Stimulated activated memory B cell treated with anti-CD40 and anti-IgM and Interleukin-4, amounts not matched to agents 10 μg/mL and 1 μg/mL and 100 μg/mL, for 72 hours (primary cell): ENCODE data around the gene FOXP4.

Experiments
- ATAC-seq: fragments of 150-1000 bp; cut with Tn5 transposase; 2 replicates; pipeline ENCODE4 v1.10.0; 2021
- H3K27ac Mint-ChIP-seq: one replicate; pipeline ENCODE4 v1.8.0; 2022; ENCODE audit warnings: mild to moderate bottlenecking, mixed read lengths
- H3K27me3 Mint-ChIP-seq: one replicate; pipeline ENCODE4 v1.8.0; 2022; ENCODE audit warnings: mixed read lengths
- H3K36me3 Mint-ChIP-seq: one replicate; pipeline ENCODE4 v1.8.0; 2022; ENCODE audit warnings: mixed read lengths
- H3K4me1 Mint-ChIP-seq: one replicate; pipeline ENCODE4 v1.8.0; 2022; ENCODE audit warnings: mixed read lengths
- H3K4me3 Mint-ChIP-seq: one replicate; pipeline ENCODE4 v1.8.0; 2022; ENCODE audit warnings: mild to moderate bottlenecking, moderate library complexity, mixed read lengths
- H3K9me3 Mint-ChIP-seq: one replicate; pipeline ENCODE4 v1.8.0; 2022; ENCODE audit warnings: mixed read lengths

Gene FOXP4

DNA sequence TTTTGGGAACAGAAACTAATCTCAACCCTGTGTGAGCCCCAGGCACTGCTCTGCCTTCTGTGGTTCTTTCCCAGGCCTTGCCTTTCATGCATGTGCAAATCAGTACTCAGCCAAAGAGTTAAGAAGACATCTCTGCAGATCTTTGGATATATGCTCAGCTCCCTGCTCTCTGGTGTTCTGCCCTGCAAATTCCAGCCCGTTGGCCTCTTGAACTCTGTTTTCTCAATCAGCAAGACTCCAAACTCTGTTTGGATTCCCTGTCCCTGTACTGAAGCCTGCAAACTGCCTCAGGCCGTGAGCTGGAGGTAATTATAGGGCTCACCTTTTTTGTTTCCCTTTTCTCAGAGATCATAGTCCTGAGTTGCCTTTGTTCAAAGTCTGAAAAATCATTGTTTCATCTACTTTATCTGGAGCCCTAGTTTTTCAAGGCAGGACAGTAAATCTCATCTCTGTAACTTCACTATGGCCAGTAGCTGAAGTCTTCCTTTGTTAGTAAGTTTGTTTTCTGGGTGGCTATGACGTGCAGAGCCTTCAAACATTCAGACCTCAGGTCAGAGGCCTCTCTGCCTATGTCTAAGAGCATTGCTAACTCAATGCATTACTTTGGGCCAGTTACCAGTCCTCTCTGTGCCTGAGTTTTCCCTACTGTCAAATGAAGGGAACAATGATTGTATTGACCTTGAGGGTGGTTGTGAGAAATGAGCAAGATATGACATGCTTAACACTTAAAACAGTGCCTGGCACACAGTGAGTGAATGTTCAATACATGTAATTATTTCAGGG is 76.2 kb downstream of the FOXP4 start:
- H3K9me3 Mint-ChIP-seq, result peaks cover 6% of the 10 kb centered on the region
- H3K27ac Mint-ChIP-seq, result no peak overlapping the region
- H3K4me1 Mint-ChIP-seq, result peaks cover 10% of the 10 kb centered on the region
- no peak for ATAC-seq
- peaks cover 45% of the 10 kb centered on the region for H3K27me3 Mint-ChIP-seq
- no peak overlapping the region for H3K4me3 Mint-ChIP-seq
- no peaks in the 10 kb centered on the region for H3K36me3 Mint-ChIP-seq

DNA sequence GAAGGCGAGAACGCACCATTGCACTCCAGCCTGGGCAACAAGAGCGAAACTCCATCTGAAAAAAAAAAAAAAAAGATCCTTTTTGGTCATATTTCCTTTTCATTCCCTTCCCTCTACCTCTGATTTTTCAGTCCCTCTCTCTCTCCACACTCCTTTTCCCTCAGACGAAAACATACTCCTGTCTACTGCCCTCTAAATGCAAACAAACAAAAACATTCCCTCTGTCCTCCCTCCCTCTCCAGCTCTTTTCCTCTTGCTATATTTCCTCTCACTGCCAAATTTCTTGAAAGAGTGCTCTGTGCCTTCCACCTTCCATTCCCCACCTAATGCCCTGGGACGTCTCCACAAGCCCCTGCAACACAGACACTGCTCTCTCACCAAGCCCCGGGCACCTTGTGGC is 77.1 kb downstream of the FOXP4 start:
- Mint-ChIP-seq H3K36me3 (no peaks in the 10 kb centered on the region), H3K4me1 (peaks cover 10% of the 10 kb centered on the region), H3K27me3 (peaks cover 51% of the 10 kb centered on the region), H3K9me3 (peaks cover 6% of the 10 kb centered on the region), H3K27ac (no peak overlapping the region), H3K4me3 (no peak overlapping the region)
- no peak for ATAC-seq

DNA sequence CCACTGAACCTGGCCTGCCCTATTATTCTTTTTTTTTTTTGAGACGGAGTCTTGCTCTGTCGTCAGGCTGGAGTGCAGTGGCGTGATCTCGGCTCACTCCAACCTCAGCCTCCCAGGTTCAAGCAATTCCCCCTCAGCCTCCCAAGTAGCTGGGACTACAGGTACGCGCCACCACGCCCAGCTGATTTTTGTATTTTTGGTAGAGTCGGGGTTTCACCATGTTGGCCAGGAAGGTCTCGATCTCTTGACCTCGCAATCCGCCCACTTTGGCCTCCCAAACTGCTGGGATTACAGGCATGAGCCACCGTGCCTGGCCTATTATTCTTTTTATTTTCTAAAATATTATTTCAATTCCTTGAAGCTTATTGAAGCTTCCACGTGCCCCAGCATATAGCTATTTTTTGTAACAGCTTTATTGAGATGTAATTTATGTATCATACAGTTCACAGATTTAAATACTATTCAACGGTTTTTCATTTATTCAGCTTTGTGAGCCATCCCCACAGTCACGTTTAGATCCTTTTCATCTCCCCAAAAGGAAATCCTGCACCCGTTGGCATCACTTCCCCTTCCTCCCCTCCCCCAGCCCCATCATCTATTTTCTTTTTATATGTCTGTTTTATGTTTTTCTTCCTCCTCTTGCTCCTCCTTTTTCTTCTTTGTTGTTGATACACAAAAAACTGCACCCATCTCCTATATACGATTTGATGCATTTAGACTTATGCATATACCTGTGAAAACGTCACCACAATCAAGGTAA is 78.6 kb downstream of the FOXP4 start:
- peaks cover 10% of the 10 kb centered on the region for H3K4me1 Mint-ChIP-seq
- H3K27me3 Mint-ChIP-seq, result peaks cover 65% of the 10 kb centered on the region
- no peak overlapping the region for H3K27ac Mint-ChIP-seq
- H3K9me3 Mint-ChIP-seq, result peaks cover 6% of the 10 kb centered on the region
- H3K36me3 Mint-ChIP-seq, result no peaks in the 10 kb centered on the region
- no peak for ATAC-seq
- no peak overlapping the region for H3K4me3 Mint-ChIP-seq

DNA sequence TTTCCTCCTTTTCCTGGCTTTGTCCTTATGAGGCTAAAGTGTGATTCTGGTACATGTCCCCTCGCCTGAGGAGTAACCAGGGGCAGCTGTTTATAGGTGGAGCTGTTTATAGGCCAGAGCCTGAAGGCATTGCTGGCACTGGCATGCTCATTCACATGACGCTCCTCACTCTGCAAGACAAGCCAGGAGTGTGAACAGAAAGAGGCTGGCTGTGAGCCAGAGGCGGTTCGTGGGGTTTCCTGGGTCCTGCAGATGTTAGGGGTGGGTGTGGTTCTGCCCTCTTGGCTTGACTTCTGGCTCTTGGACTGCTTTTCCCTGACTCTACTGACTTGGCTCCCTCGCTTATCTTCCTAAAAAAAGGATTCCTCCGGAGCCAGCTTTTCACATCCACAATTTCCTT is 79.3 kb downstream of the FOXP4 start:
- H3K36me3 Mint-ChIP-seq, result no peaks in the 10 kb centered on the region
- H3K4me3 Mint-ChIP-seq, result no peak overlapping the region
- no peak overlapping the region for H3K27ac Mint-ChIP-seq
- H3K9me3 Mint-ChIP-seq, result peaks cover 6% of the 10 kb centered on the region
- no peak for ATAC-seq
- H3K27me3 Mint-ChIP-seq, result peaks cover 65% of the 10 kb centered on the region
- H3K4me1 Mint-ChIP-seq, result peaks cover 10% of the 10 kb centered on the region

DNA sequence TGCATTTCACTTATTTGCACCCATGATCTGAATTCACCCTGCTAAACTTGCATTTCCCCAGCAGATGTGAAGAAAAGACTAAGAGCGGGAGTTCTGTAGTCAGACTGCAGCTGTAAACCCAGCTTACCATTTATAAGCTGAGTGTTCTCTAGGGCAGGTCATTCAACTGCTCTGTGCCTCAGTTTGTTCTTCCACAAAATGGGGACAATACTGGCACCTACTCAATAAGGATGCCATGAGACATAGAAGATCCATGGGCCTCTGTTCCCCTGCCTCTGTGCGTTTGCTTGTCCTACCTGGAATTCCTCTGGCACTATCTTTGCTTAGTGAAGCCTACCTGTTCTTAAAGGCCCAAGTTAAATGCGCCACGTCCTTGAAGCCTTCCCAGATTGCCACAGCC is 79.8 kb downstream of the FOXP4 start:
- no peak overlapping the region for H3K27ac Mint-ChIP-seq
- peaks cover 10% of the 10 kb centered on the region for H3K4me1 Mint-ChIP-seq
- no peaks in the 10 kb centered on the region for H3K36me3 Mint-ChIP-seq
- H3K4me3 Mint-ChIP-seq, result no peak overlapping the region
- ATAC-seq, result no peak
- H3K27me3 Mint-ChIP-seq, result peaks cover 65% of the 10 kb centered on the region
- peaks cover 4% of the 10 kb centered on the region for H3K9me3 Mint-ChIP-seq

DNA sequence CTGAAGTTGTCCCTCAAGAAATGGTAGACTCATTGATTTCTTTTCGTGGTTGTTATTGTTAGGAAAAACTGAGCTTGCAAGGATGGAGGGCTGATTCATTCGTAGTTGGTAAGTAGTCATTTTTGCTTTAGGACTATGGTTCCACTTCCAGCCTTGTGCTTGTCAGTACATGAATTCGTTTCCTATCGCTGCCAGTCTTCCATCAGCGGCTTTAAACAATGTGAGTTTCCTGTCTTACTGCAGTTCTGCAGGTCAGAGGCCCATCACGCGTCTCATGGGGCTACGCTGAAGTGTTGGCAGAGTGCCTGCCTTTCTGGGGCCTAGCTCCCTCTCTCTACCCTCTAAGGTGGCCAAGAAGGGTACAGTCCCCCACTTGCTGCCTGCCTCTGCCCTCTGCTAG is 80.7 kb downstream of the FOXP4 start:
- H3K27me3 Mint-ChIP-seq, result peaks cover 72% of the 10 kb centered on the region
- ATAC-seq, result no peak
- H3K4me1 Mint-ChIP-seq, result peaks cover 10% of the 10 kb centered on the region
- H3K36me3 Mint-ChIP-seq, result no peaks in the 10 kb centered on the region
- H3K4me3 Mint-ChIP-seq, result no peak overlapping the region
- no peaks in the 10 kb centered on the region for H3K9me3 Mint-ChIP-seq
- H3K27ac Mint-ChIP-seq, result no peak overlapping the region

DNA sequence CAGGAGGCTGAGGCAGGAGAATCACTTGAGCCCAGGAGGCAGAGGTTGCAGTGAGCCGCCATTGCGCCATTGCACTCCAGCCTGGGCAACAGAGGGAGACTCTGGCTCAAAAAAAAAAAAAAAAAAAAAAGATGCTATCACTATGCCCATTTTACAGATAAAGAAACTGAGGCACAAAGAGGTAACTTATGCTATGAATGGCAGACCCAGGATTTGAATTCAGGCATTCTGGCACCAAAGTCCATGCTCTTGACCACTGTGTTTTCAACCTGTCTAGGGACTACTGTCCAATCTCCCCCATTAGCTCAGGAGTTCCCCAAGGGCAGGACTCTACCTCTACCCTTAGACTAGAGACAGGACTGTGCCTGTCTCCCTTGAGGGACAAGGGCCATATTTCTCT is 82.9 kb downstream of the FOXP4 start:
- Mint-ChIP-seq H3K27me3 (peaks cover 78% of the 10 kb centered on the region), H3K4me3 (no peak overlapping the region), H3K4me1 (peaks cover 10% of the 10 kb centered on the region), H3K9me3 (no peaks in the 10 kb centered on the region), H3K27ac (no peak overlapping the region), H3K36me3 (no peaks in the 10 kb centered on the region)
- no peak for ATAC-seq

DNA sequence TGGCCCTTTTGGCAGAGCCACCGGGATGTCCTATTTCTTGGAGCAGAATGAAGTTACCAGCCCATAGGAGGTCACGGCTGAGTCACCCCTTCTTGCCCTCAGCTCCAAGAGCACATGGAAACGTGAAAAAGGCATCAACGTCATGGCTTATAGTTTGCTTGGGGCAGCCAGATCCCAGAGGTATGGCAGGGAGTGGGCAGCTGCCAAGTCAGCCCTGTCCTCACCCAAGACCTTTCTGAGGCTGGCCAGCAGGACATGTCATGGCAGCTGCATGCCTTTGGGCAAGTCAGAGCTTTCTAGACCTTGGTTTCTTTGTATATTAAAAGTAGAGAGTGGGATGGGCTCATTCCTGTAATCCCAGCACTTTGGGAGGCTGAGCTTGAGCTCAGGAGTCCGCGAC is 83.9 kb downstream of the FOXP4 start:
- no peak for ATAC-seq
- Mint-ChIP-seq H3K36me3 (no peaks in the 10 kb centered on the region), H3K4me1 (peaks cover 8% of the 10 kb centered on the region), H3K9me3 (no peaks in the 10 kb centered on the region), H3K27me3 (peaks cover 84% of the 10 kb centered on the region), H3K27ac (no peak overlapping the region), H3K4me3 (no peak overlapping the region)

DNA sequence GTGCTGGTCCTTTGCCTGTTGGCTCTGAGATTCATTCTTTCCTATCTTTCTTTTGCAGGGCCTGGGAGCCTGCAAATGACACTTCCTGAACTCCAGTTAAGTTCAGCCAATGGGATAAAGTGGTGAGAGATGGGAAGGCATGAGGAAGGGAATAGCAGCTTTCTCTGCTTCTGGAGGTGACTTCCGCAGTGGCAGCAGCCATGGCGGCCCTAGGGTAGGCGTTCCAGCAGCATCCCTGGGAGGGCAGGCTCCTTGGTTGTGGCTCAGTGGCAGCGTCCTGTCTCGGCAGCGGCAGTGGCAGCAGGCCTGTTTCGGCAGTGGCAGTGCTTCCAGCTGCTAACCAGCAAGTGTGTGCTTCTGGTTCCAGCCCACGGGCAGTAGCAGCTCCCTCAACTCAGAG is 84.8 kb downstream of the FOXP4 start:
- H3K27me3 Mint-ChIP-seq, result peaks cover 83% of the 10 kb centered on the region
- H3K27ac Mint-ChIP-seq, result no peak overlapping the region
- ATAC-seq, result no peak
- no peaks in the 10 kb centered on the region for H3K4me1 Mint-ChIP-seq
- H3K36me3 Mint-ChIP-seq, result no peaks in the 10 kb centered on the region
- no peaks in the 10 kb centered on the region for H3K9me3 Mint-ChIP-seq
- H3K4me3 Mint-ChIP-seq, result no peak overlapping the region

- peaks cover 83% of the 10 kb centered on the region for H3K27me3 Mint-ChIP-seq
- no peak overlapping the region for H3K4me3 Mint-ChIP-seq
- H3K4me1 Mint-ChIP-seq, result peaks cover 6% of the 10 kb centered on the region
- H3K9me3 Mint-ChIP-seq, result no peaks in the 10 kb centered on the region
- H3K27ac Mint-ChIP-seq, result no peak overlapping the region
- no peak for ATAC-seq
- H3K36me3 Mint-ChIP-seq, result no peaks in the 10 kb centered on the region
Observed at GRCh38 chr6:41633056-41633634, 87.0 kb downstream of the FOXP4 start.

DNA sequence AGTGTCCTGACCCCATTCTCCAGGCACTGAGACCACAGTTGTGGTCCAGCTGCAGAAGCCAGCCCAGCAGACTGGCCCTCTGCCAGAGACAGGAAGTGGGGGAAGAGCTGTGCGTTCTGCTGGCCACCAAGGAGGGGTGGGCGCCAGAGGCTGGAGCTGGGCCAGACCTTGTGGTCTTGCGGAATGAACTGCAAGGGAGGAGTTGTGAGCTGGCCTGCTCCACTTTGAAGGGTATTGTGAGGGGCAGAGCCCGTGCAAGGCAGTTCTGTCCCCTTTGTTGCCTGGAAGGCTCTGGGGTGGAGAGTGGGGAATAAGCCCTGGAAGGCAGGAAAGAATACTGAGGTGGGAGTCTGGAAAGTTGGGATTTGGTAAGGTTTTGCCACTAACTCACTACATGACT is 88.5 kb downstream of the FOXP4 start:
- Mint-ChIP-seq H3K4me3 (no peak overlapping the region), H3K9me3 (no peaks in the 10 kb centered on the region), H3K27ac (no peak overlapping the region), H3K36me3 (no peaks in the 10 kb centered on the region), H3K27me3 (peaks cover 81% of the 10 kb centered on the region), H3K4me1 (peaks cover 6% of the 10 kb centered on the region)
- no peak for ATAC-seq

DNA sequence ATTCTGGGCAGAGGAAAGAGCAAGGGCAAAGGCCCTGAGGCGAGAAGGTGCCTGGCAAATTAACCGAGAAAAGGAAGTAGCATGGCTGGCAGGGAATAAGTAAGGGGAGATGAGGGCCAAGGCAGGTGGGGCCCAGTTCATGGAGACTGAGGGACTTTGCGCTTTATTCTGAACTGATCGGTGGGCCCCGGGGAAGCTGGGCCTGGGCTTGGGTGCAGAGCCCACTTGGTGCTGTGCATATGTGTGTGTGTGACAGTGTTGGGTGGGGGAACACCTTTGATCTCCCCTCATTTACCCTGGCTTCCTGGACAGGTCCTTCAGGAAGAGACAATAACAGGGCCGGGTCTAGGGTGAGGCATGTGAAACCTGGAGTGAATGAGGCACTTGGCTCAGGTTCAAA is 89.2 kb downstream of the FOXP4 start:
- no peak for ATAC-seq
- Mint-ChIP-seq H3K4me1 (peaks cover 6% of the 10 kb centered on the region), H3K27ac (no peak overlapping the region), H3K36me3 (no peaks in the 10 kb centered on the region), H3K4me3 (no peak overlapping the region), H3K27me3 (peaks cover 84% of the 10 kb centered on the region), H3K9me3 (no peaks in the 10 kb centered on the region)

GRCh38 chr6:41636833-41637193 is 90.6 kb downstream of the FOXP4 start:
- peaks cover 6% of the 10 kb centered on the region for H3K4me1 Mint-ChIP-seq
- no peak overlapping the region for H3K27ac Mint-ChIP-seq
- H3K36me3 Mint-ChIP-seq, result no peaks in the 10 kb centered on the region
- ATAC-seq, result no peak
- H3K27me3 Mint-ChIP-seq, result peaks cover 85% of the 10 kb centered on the region
- H3K4me3 Mint-ChIP-seq, result no peak overlapping the region
- no peaks in the 10 kb centered on the region for H3K9me3 Mint-ChIP-seq

- no peaks in the 10 kb centered on the region for H3K36me3 Mint-ChIP-seq
- peaks cover 84% of the 10 kb centered on the region for H3K27me3 Mint-ChIP-seq
- H3K4me1 Mint-ChIP-seq, result peaks cover 6% of the 10 kb centered on the region
- H3K9me3 Mint-ChIP-seq, result no peaks in the 10 kb centered on the region
- no peak overlapping the region for H3K27ac Mint-ChIP-seq
- ATAC-seq, result no peak
- H3K4me3 Mint-ChIP-seq, result peak overlapping the region; percentile 61
Observed at GRCh38 chr6:41637194-41638001, 91.2 kb downstream of the FOXP4 start.
